Vagina (tissue), 2 donors: Measurements from ENCODE around the gene DCTN2. TPM values are rescaled to one million over a fixed set of nuclear protein-coding genes. Genes with fewer than 3 reads are reported as not detected.

Experiments
- DNase-seq, 2 donors: peaks; one replicate each; pipeline ENCODE4 v3.0.0-alpha.2; 2017; ENCODE audit errors: extremely low spot score in 2 of 2
- H3K27ac ChIP-seq: fragments of 200-600 bp; sonication (generic); one replicate; pipeline ENCODE4 v1.5.1; 2019
- H3K27me3 ChIP-seq: fragments of 200-600 bp; sonication (generic); one replicate; pipeline ENCODE4 v1.5.1; 2019
- H3K36me3 ChIP-seq, 2 donors: fragments of 200-600 bp; sonication (generic); one replicate each; pipeline ENCODE4 v1.5.1; 2017 to 2019
- H3K4me1 ChIP-seq: fragments of 200-600 bp; sonication (generic); one replicate; pipeline ENCODE4 v1.5.1; 2019
- H3K4me3 ChIP-seq, 2 donors: fragments of 200-600 bp; sonication (generic); 1 replicate in 1 of 2; 2 replicates in 1 of 2; pipeline ENCODE4 v1.5.1; 2016 to 2019
- H3K9me3 ChIP-seq: fragments of 200-600 bp; sonication (generic); one replicate; pipeline ENCODE4 v1.5.1; 2019
- CTCF ChIP-seq, 3 experiments: fragments of 450-650 bp in 2 of 3; fragments of 200-600 bp in 1 of 3; sonication (generic) in 1 of 3; IDR thresholded peaks; one replicate each; pipeline ENCODE4 v1.5.1; 2017 to 2019; ENCODE audit warnings: antibody characterized with exemption in 3 of 3, mild to moderate bottlenecking in 2 of 3, moderate library complexity in 2 of 3
- POLR2A ChIP-seq, 2 donors: fragments of 450-650 bp; IDR thresholded peaks; one replicate each; pipeline ENCODE4 v1.6.1; 2017; ENCODE audit warnings: antibody characterized with exemption in 2 of 2, mild to moderate bottlenecking in 2 of 2, moderate library complexity in 2 of 2
- POLR2AphosphoS5 ChIP-seq, 2 donors: sonication (generic); formaldehyde crosslinking; IDR thresholded peaks; one replicate each; pipeline ENCODE4 v1.9.0; 2017; ENCODE audit warnings: antibody characterized with exemption in 2 of 2, mild to moderate bottlenecking in 2 of 2, low read depth in 1 of 2; ENCODE audit not compliant: insufficient read depth in 1 of 2
- intact Hi-C: fragments of 100-400 bp; cut with DNase I; formaldehyde crosslinking; loops from one replicate; pipeline ENCODE4 v1.15.1; 2023
- total RNA-seq: library from RNA; depleted of rRNA; stranded (reverse); fragments of >200 nt; gene quantifications from one replicate; pipeline ENCODE4 v1.2.3, GENCODE V29; 2016

DCTN2 gene
- total RNA-seq, 1 donor from 2014 or later: 131 TPM

- no peak overlapping the region for H3K27ac ChIP-seq
- H3K36me3 ChIP-seq: peaks cover 3 to 85% of the 10 kb centered on the region in 2 donors
- no peak for DNase-seq
- H3K4me1 ChIP-seq: peaks cover 8% of the 10 kb centered on the region
- H3K27me3 ChIP-seq: no peaks in the 10 kb centered on the region
- no peaks in the 10 kb centered on the region for H3K9me3 ChIP-seq
- TF ChIP-seq POLR2A (IDR thresholded peaks at IDR 0.05): no peak
- TF ChIP-seq POLR2AphosphoS5 (IDR thresholded peaks at IDR 0.05; ENCODE audit: insufficient read depth in 1 of 2, low read depth in 1 of 2): no peak
- no peak for TF ChIP-seq CTCF (IDR thresholded peaks at IDR 0.05)
- H3K4me3 ChIP-seq: no peak overlapping the region
- intact Hi-C loops: no loop called here
Measured at GRCh38 chr12:57531836-57532235, 15.2 kb downstream of the DCTN2 start.

GRCh38 chr12:57530396-57531142 lies 16.4 kb downstream of the DCTN2 start:
- Histone ChIP-seq H3K27ac (no peak overlapping the region), H3K27me3 (no peaks in the 10 kb centered on the region), H3K4me3 (no peak overlapping the region), H3K4me1 (peaks cover 17% of the 10 kb centered on the region), H3K9me3 (no peaks in the 10 kb centered on the region), H3K36me3 (peaks cover 3 to 97% of the 10 kb centered on the region in 2 donors)
- no peak for DNase-seq
- TF ChIP-seq POLR2A (IDR thresholded peaks at IDR 0.05) (no peak), CTCF (IDR thresholded peaks at IDR 0.05) (no peak), POLR2AphosphoS5 (IDR thresholded peaks at IDR 0.05; ENCODE audit: insufficient read depth in 1 of 2, low read depth in 1 of 2) (no peak)
- intact Hi-C loops: no loop called here

- no peak for TF ChIP-seq POLR2A (IDR thresholded peaks at IDR 0.05)
- peaks cover 22% of the 10 kb centered on the region for H3K4me1 ChIP-seq
- peaks cover 3 to 91% of the 10 kb centered on the region in 2 donors for H3K36me3 ChIP-seq
- no peaks in the 10 kb centered on the region for H3K27me3 ChIP-seq
- no peaks in the 10 kb centered on the region for H3K9me3 ChIP-seq
- H3K27ac ChIP-seq: no peak overlapping the region
- intact Hi-C loops: no loop called here
- H3K4me3 ChIP-seq: no peak overlapping the region
- DNase-seq: no peak
Measured at GRCh38 chr12:57529831-57530230, 17.2 kb downstream of the DCTN2 start.

- Histone ChIP-seq H3K4me1 (peaks cover 30% of the 10 kb centered on the region), H3K36me3 (peaks cover 3 to 91% of the 10 kb centered on the region in 2 donors), H3K27ac (no peak overlapping the region), H3K4me3 (no peak overlapping the region), H3K9me3 (no peaks in the 10 kb centered on the region), H3K27me3 (no peaks in the 10 kb centered on the region)
- DNase-seq: no peak
- intact Hi-C loops: no loop called here
- TF ChIP-seq CTCF (IDR thresholded peaks at IDR 0.05) (no peak), POLR2AphosphoS5 (IDR thresholded peaks at IDR 0.05; ENCODE audit: insufficient read depth in 1 of 2, low read depth in 1 of 2) (no peak), POLR2A (IDR thresholded peaks at IDR 0.05) (no peak)
Measured at GRCh38 chr12:57528831-57529555, 18.0 kb downstream of the DCTN2 start.

GRCh38 chr12:57528176-57528575 lies 18.8 kb downstream of the DCTN2 start:
- H3K9me3 ChIP-seq: no peaks in the 10 kb centered on the region
- TF ChIP-seq CTCF (IDR thresholded peaks at IDR 0.05) (no peak), POLR2AphosphoS5 (IDR thresholded peaks at IDR 0.05; ENCODE audit: insufficient read depth in 1 of 2, low read depth in 1 of 2) (no peak), POLR2A (IDR thresholded peaks at IDR 0.05) (no peak)
- no peaks in the 10 kb centered on the region for H3K27me3 ChIP-seq
- no peak for DNase-seq
- peaks cover 39% of the 10 kb centered on the region for H3K4me1 ChIP-seq
- H3K27ac ChIP-seq: no peak overlapping the region
- intact Hi-C loops: no loop called here
- no peak overlapping the region for H3K4me3 ChIP-seq
- H3K36me3 ChIP-seq: peaks cover 3 to 83% of the 10 kb centered on the region in 2 donors
